ENCODE measurements around the gene RPS16. TPM values are rescaled to one million over a fixed set of nuclear protein-coding genes. Genes with fewer than 3 reads are reported as not detected.

Gene RPS16
- total RNA-seq, 4 donors from 2014 or later = 718 to 1,665 (median 1,335) TPM

DNA sequence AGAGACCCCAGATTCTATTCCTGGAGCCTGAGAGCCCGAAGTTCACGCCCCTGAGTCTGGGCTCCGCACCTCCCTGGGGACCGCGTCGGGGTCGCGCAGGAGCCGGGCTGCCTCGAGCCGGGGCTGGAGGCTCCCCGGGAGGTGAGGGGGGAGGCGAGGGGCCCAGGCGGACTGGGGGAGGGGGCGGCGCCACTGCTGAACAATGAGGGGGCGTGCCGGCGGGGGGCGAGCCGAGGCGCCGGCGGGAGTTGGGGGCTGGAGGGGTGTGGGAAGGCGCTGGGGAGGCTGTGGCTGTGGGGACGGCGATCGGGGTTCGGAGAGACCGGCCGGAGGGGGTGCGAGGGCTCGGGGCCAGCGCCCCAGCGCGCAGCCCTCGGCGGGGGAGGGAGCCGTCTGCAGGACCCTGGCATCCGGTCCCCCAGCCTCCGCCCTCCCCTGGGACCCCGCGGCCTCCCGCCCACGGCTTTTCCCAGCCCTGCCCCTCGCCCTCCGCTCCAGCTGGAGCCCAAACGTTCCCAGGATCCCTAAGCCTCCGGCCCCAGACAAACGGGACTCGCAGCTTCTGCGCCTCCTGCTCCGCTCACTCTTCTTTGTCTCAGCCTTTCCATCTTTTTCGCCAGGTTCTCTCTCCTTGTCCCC is 22.4 kb downstream of the RPS16 start:
- WGBS, 2 donors (ENCODE audit: low coverage in 1 of 2) = 2 to 17% methylated on average over 7 to 38 of the region's 54 CpGs
- no peaks in the 10 kb centered on the region for H3K9me3 ChIP-seq
- peaks cover 0 to 3% (median 2%) of the 10 kb centered on the region in 4 donors for H3K36me3 ChIP-seq
- peaks cover 11 to 52% (median 40%) of the 10 kb centered on the region in 4 donors for H3K4me1 ChIP-seq
- peak overlapping the region; percentile 48 to 86 (median 75) for H3K4me3 ChIP-seq
- TF ChIP-seq POLR2AphosphoS5 (IDR thresholded peaks at IDR 0.05) (peak; percentile 23 to 61 (median 48)), EP300 (IDR thresholded peaks at IDR 0.05; ENCODE audit: low read depth) (no peak), POLR2A (IDR thresholded peaks at IDR 0.05) (no peak), CTCF (IDR thresholded peaks at IDR 0.05) (no peak)
- H3K27me3 ChIP-seq = peaks cover 17% of the 10 kb centered on the region
- H3K27ac ChIP-seq = peak overlapping the region; percentile 98 to 100 (median 99)
- intact Hi-C loops (cut with DNase I; ENCODE audit: low total_unique reads) (loop anchor here (2.0 kb wide), 1 partner anchor 15 kb away; no protein-coding TSS in a partner anchor), in situ Hi-C loops (cut with MboI; ENCODE audit: low pct_ligation_motif_present in 1 of 4, low pct_unique_long_range_greater_than_20kb in 1 of 4, low sequenced_read_pairs in 3 of 4) (no loop called here)
- DNase-seq = peak; percentile 58

GRCh38 chr19:39412867-39413271 is 22.9 kb downstream of the RPS16 start:
- H3K27ac ChIP-seq = peak overlapping the region; percentile 98 to 100 (median 99)
- TF ChIP-seq POLR2AphosphoS5 (IDR thresholded peaks at IDR 0.05) = peak in 2 of 3 donors; percentile 5
- TF ChIP-seq CTCF (IDR thresholded peaks at IDR 0.05) = peak in 1 of 5 experiments; percentile 3
- no peak for TF ChIP-seq EP300 (IDR thresholded peaks at IDR 0.05; ENCODE audit: low read depth)
- peaks cover 0 to 8% (median 6%) of the 10 kb centered on the region in 4 donors for H3K36me3 ChIP-seq
- H3K4me1 ChIP-seq = peaks cover 11 to 52% (median 40%) of the 10 kb centered on the region in 4 donors
- in situ Hi-C loops (cut with MboI; ENCODE audit: low pct_ligation_motif_present in 1 of 4, low pct_unique_long_range_greater_than_20kb in 1 of 4, low sequenced_read_pairs in 3 of 4) = no loop called here
- WGBS, 2 donors (ENCODE audit: low coverage in 1 of 2) = 2% methylated on average over 7 of the region's 24 CpGs; no CpG with 5 or more reads in 1 of the 2 donors
- H3K9me3 ChIP-seq = no peaks in the 10 kb centered on the region
- DNase-seq = no peak
- intact Hi-C loops (cut with DNase I; ENCODE audit: low total_unique reads) = loop anchor here (2.0 kb wide), 1 partner anchor 14 kb away; no protein-coding TSS in a partner anchor
- H3K4me3 ChIP-seq = peak overlapping the region; percentile 48 to 86 (median 75)
- peaks cover 17% of the 10 kb centered on the region for H3K27me3 ChIP-seq

DNA sequence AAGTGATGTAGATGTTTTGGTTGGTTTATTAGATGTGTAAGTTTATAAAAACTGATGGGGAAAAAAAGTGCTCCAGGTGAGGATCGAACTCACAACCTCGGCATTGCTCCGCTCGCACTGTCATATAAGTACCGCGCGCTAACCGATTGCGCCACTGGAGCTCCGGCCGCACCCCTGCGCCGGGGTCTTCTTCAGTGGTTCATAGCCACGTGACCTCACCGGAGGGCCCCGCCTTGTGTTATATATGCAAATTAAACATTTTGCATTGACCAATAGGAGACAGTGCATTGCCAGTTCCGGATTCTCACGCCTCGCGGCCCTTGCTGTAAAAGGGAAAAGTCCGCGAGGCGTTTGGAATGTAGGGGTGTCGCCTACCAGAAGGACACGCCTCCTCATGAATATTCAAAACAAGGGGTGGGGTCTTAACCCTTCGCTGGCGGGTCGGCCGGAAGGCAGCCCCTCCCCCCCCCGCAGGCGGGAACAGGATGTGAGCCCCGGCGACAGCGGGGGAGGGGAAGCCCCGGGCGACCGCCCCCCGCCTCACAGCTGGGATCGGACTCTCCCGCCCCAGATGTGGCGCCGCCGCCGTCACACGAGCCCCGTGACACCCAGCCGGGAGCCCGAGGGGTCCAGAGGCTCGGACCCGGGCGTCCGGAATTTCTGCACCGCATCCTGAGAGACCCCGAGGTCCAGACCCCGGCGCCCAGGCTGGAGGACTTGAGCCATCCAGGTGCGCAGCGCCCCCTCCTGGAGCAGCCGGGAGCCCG is 23.5 kb downstream of the RPS16 start, which contains the start of gene PLEKHG2:
PLEKHG2 (plus strand) TSS at position 570 of the 767 bp plus-strand sequence. CDS start 1,418 bp downstream, outside the sequence.
- peak; percentile 97 for DNase-seq
- Histone ChIP-seq H3K4me3 (peak within 1 kb of the TSS; percentile 48 to 86 (median 75)), H3K4me1 (peaks cover 11 to 52% (median 40%) of the 10 kb centered on the region in 4 donors), H3K9me3 (no peaks in the 10 kb centered on the region), H3K27ac (peak within 1 kb of the TSS; percentile 98 to 100 (median 99)), H3K27me3 (peaks cover 17% of the 10 kb centered on the region), H3K36me3 (peaks cover 0 to 14% (median 8%) of the 10 kb centered on the region in 4 donors)
- TF ChIP-seq CTCF (IDR thresholded peaks at IDR 0.05) (peak; percentile 83 to 97 (median 91)), POLR2A (IDR thresholded peaks at IDR 0.05) (peak; percentile 95), POLR2AphosphoS5 (IDR thresholded peaks at IDR 0.05) (peak; percentile 87 to 95 (median 93)), EP300 (IDR thresholded peaks at IDR 0.05; ENCODE audit: low read depth) (no peak)
- WGBS, 2 donors (ENCODE audit: low coverage in 1 of 2) = 0 to 1% methylated on average over 7 to 35 of the region's 60 CpGs
- intact Hi-C loops (cut with DNase I; ENCODE audit: low total_unique reads) (loop anchor here (2.0 kb wide), 1 partner anchor 13 kb away; no protein-coding TSS in a partner anchor), in situ Hi-C loops (cut with MboI; ENCODE audit: low pct_ligation_motif_present in 1 of 4, low pct_unique_long_range_greater_than_20kb in 1 of 4, low sequenced_read_pairs in 3 of 4) (no loop called here)

DNA sequence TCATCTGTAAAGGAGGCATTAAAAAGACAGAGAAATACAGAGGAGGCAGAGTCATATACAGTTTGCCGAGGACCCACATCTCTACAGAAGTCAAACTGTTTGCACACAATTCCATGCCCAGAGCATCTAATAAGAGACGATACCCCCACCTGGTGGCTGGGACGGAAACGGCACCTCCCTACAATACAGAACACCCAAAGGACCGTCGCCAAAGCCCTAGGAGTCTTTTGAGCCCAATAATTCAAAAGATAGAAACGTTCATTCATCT is 24.0 kb downstream of the RPS16 start:
- WGBS, 2 donors (ENCODE audit: low coverage in 1 of 2) = 0% methylated on average over 1 to 7 of the region's 7 CpGs
- in situ Hi-C loops (cut with MboI; ENCODE audit: low pct_ligation_motif_present in 1 of 4, low pct_unique_long_range_greater_than_20kb in 1 of 4, low sequenced_read_pairs in 3 of 4) = no loop called here

More for the DNA sequence above, 24.0 kb downstream of the RPS16 start:
- intact Hi-C loops (cut with DNase I; ENCODE audit: low total_unique reads) = loop anchor here (2.0 kb wide), 1 partner anchor 13 kb away; no protein-coding TSS in a partner anchor
- Histone ChIP-seq H3K4me1 (peaks cover 11 to 52% (median 39%) of the 10 kb centered on the region in 4 donors), H3K27me3 (peaks cover 17% of the 10 kb centered on the region), H3K9me3 (no peaks in the 10 kb centered on the region), H3K27ac (peak overlapping the region; percentile 98 to 100 (median 99)), H3K36me3 (peaks cover 0 to 14% (median 8%) of the 10 kb centered on the region in 4 donors), H3K4me3 (peak overlapping the region in 3 of 4 donors; percentile 10 to 84 (median 66))
- TF ChIP-seq POLR2A (IDR thresholded peaks at IDR 0.05) (no peak), POLR2AphosphoS5 (IDR thresholded peaks at IDR 0.05) (peak in 1 of 3 donors; percentile 97), CTCF (IDR thresholded peaks at IDR 0.05) (peak; percentile 84 to 100 (median 94))
- DNase-seq = peak; percentile 96
